Right lung (tissue), 5 donors: ENCODE measurements around the gene DAPL1. TPM values are rescaled to one million over a fixed set of nuclear protein-coding genes. Genes with fewer than 3 reads are reported as not detected.

Experiments
- DNase-seq, 2 donors: peaks; one replicate each; pipeline ENCODE4 v3.0.0-alpha.2; 2013
- polyA plus RNA-seq, 5 donors: library from polyadenylated mRNA; unstranded; fragments of 120-200 nt; gene quantifications; one replicate each; pipeline versions ENCODE4 v1.2.1 to v1.2.3, GENCODE V29; 2013; ENCODE audit warnings: inconsistent platforms in 1 of 5, low replicate concordance in 1 of 5; ENCODE audit not compliant: insufficient read length in 5 of 5, insufficient read depth in 1 of 5

The DAPL1 gene
- polyA plus RNA-seq, 5 donors = 0.37 to 0.45 TPM; not detected in 3

GRCh38 chr2:158777077-158777476, 18.0 kb upstream of the DAPL1 start:
- no peak for DNase-seq

- DNase-seq = no peak
These were observed 16.9 kb upstream of the DAPL1 start for GRCh38 chr2:158778243-158778642.

- no peak for DNase-seq
These were observed 15.5 kb upstream of the DAPL1 start for GRCh38 chr2:158779621-158780020.

- no peak for DNase-seq
These were observed 13.7 kb upstream of the DAPL1 start for GRCh38 chr2:158781353-158781961.

GRCh38 chr2:158782136-158782535, 13.0 kb upstream of the DAPL1 start:
- DNase-seq = no peak

GRCh38 chr2:158782616-158783015, 12.5 kb upstream of the DAPL1 start:
- DNase-seq = no peak

- DNase-seq = no peak
These were observed 11.2 kb upstream of the DAPL1 start for GRCh38 chr2:158783923-158784322.

GRCh38 chr2:158786897-158787296, 8.2 kb upstream of the DAPL1 start:
- DNase-seq = no peak

- DNase-seq = no peak
These were observed 6.2 kb upstream of the DAPL1 start for GRCh38 chr2:158788951-158789350.

- DNase-seq = no peak
These were observed 1.5 kb downstream of the DAPL1 start for GRCh38 chr2:158796652-158797051.

GRCh38 chr2:158797963-158798700, 3.0 kb downstream of the DAPL1 start:
- DNase-seq = no peak

GRCh38 chr2:158799181-158799580, 4.1 kb downstream of the DAPL1 start:
- no peak for DNase-seq

- DNase-seq = no peak
These were observed 8.4 kb downstream of the DAPL1 start for GRCh38 chr2:158803506-158803905.

- no peak for DNase-seq
These were observed 10.1 kb downstream of the DAPL1 start for GRCh38 chr2:158805255-158805654.

GRCh38 chr2:158805936-158806335, 10.8 kb downstream of the DAPL1 start:
- DNase-seq = no peak

GRCh38 chr2:158806941-158807340, 11.8 kb downstream of the DAPL1 start:
- DNase-seq = no peak

GRCh38 chr2:158808426-158808825, 13.3 kb downstream of the DAPL1 start:
- DNase-seq = no peak

- no peak for DNase-seq
These were observed 14.7 kb downstream of the DAPL1 start for GRCh38 chr2:158809816-158810215.

- DNase-seq = no peak
These were observed 15.8 kb downstream of the DAPL1 start for GRCh38 chr2:158810731-158811460.

GRCh38 chr2:158815166-158815565, 20.0 kb downstream of the DAPL1 start:
- no peak for DNase-seq

- no peak for DNase-seq
These were observed 20.5 kb downstream of the DAPL1 start for GRCh38 chr2:158815658-158816057.

- no peak for DNase-seq
These were observed 22.5 kb downstream of the DAPL1 start for GRCh38 chr2:158817588-158817987.

- no peak for DNase-seq
These were observed 23.4 kb downstream of the DAPL1 start for GRCh38 chr2:158818511-158818910.
